GM18508 (cell line): ENCODE data around the gene ADRB2.
A peak's percentile ranks its signal among the peaks of the same experiment; 100 is the strongest.

Experiments used
- ATAC-seq: cut with Tn5 transposase; IDR thresholded peaks from one replicate; pipeline ENCODE4 v1.9.1; 2021; ENCODE audit warnings: moderate number of reproducible peaks; ENCODE audit not compliant: insufficient read depth, unreplicated experiment

Gene ADRB2

DNA sequence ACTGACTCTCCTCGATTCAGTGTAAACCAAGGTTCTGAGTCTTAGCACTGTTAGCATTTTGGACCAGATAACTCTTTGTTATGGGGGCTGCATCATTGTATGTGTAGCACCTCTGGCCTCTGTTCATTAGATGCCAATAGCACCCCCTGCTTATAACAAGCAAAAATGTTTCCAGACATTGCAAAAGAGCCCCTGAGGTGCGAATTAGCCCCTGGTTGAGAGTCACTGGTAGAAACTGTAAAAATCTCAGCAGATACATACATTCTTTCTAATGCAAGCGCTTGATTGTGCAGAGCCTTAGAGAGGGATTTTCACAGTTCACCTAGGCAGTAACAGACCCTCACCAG lies 2.8 kb downstream of the ADRB2 start:
- ATAC-seq, result no peak

- no peak for ATAC-seq
These were observed 3.3 kb downstream of the ADRB2 start for GRCh38 chr5:148829734-148830133.

- ATAC-seq, result no peak
These were observed 3.8 kb downstream of the ADRB2 start for GRCh38 chr5:148830211-148830610.

DNA sequence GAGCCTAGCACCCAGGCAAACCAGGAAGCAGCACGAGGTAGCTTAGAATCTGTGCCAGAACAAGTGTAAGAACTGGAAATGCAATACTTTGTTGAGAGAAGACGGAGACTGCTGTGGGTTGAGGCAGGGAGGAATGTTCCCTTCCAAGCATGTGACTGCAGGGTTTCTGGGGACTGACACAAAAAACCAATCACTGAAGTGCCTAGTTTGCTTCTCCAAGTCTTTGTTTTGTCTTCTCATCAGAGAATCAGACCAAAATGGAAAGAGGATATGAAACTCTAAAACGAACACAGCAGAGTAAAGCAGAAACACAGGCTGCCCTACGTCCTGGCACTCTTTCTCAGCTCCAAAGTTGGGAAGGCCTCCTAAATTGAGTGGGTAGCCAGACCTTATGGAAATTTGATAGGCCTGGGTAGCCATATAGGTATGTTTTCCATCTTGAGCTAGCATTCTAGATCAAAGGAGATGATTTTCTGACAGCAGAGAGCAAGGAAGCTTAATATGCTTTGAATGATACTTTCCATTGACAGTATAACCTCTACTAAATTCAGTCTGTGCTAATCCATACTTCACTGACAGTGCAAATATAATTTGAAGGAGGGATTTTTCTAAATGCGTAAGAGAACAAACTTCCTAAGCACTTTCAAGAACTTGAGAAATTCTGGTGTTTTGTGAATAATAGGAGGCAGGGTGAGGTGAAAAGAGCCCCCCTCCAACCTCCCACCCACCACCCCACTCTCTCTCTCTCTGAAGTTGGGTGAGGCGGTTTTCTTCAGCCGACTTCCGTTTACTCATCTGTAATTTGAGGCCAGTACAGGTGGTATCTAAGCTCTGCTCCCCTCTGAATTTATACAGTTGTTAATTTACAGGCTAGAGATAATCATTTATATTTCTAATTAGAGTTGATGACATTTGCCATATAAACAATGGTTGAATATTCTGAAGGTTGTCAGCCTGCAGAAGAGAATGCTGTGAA lies 5.5 kb downstream of the ADRB2 start:
- peak; percentile 76 for ATAC-seq

GRCh38 chr5:148833122-148833521 lies 6.7 kb downstream of the ADRB2 start:
- no peak for ATAC-seq

GRCh38 chr5:148833925-148834324 lies 7.5 kb downstream of the ADRB2 start:
- ATAC-seq, result no peak

DNA sequence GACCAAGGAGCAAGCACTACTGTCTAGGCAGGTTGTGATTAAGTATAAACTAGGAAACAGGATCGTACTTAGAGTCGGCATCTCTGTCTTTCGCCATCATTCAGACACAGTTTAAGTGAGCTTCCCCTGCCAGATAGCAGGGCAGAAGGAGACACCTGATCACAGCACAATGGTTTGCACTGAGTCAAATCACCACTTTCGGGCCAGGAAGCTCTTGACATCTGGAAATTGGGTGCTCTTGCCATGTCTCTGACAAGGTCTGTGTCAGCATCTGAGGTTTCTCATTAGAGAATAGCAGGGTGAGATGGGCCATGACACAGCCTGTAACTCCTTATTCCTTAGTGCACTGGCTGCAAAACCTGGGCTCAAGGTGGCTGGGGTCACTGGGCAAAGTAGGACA lies 8.3 kb downstream of the ADRB2 start:
- no peak for ATAC-seq

GRCh38 chr5:148836272-148837250 lies 10.2 kb downstream of the ADRB2 start:
- ATAC-seq, result no peak

GRCh38 chr5:148837383-148837782 lies 11.0 kb downstream of the ADRB2 start:
- no peak for ATAC-seq

DNA sequence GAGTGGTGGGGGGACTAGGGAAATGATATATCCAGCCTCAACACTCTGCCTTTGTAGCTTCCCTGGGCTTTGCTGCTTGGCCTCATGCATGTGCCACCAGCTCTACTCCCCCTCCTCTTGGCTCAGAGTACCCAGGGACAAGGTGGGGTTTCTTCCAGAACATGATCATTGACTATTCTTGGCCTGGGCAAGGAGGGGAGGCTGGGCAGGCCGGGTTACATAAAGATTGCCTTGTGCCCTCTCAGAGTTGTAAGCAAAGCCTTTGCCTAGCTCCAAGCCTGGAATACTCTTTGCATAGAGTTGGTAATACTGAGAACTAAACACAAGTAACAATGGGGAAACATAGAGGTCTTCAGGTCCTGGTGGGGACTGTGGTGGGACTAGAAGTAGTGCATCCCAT lies 11.9 kb downstream of the ADRB2 start:
- no peak for ATAC-seq

- ATAC-seq, result no peak
These were observed 13.5 kb downstream of the ADRB2 start for GRCh38 chr5:148839960-148840359.

DNA sequence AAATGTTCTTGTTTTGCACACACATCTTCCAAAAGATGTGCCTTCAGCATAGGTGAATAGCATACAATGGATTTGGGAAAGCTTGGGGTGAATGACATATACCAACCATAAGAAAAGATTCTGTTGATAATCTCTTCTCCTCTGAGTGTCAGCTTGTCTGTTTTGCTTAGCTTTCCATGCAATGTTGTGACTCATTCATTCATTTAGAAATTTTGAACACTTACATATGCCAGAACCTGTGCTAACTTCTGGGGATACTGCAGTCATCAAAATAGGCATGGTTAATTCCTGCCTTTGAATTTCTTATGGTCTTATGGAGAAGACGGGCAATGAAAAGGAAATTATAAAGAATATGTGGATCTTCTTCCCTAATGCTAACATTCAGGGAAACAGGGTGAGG lies 14.1 kb downstream of the ADRB2 start:
- ATAC-seq, result no peak

GRCh38 chr5:148841519-148841918 lies 15.1 kb downstream of the ADRB2 start:
- no peak for ATAC-seq

DNA sequence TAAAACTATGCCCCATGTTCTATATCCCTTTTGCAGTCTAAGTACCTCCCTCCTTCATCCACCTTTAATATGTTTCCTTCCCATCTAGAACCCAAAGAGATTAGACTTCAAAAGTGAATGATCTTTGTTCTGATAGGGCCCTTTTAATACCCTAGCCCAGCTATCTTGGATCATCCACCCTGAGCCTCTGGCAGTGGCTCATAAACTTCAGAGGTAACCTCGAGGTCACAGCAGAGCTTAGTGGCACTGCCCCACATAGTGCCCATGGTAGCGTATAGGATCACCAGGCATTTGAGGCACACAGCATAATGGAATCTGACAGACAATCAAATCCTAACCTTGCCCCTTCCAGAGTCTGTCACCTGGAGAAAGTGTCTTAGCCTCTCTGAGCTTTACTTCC lies 15.8 kb downstream of the ADRB2 start:
- no peak for ATAC-seq

GRCh38 chr5:148843510-148844318 lies 17.3 kb downstream of the ADRB2 start:
- no peak for ATAC-seq

GRCh38 chr5:148844433-148845280 lies 18.2 kb downstream of the ADRB2 start:
- no peak for ATAC-seq

GRCh38 chr5:148846930-148847329 lies 20.5 kb downstream of the ADRB2 start:
- no peak for ATAC-seq

- ATAC-seq, result no peak
These were observed 21.0 kb downstream of the ADRB2 start for GRCh38 chr5:148847456-148847855.

DNA sequence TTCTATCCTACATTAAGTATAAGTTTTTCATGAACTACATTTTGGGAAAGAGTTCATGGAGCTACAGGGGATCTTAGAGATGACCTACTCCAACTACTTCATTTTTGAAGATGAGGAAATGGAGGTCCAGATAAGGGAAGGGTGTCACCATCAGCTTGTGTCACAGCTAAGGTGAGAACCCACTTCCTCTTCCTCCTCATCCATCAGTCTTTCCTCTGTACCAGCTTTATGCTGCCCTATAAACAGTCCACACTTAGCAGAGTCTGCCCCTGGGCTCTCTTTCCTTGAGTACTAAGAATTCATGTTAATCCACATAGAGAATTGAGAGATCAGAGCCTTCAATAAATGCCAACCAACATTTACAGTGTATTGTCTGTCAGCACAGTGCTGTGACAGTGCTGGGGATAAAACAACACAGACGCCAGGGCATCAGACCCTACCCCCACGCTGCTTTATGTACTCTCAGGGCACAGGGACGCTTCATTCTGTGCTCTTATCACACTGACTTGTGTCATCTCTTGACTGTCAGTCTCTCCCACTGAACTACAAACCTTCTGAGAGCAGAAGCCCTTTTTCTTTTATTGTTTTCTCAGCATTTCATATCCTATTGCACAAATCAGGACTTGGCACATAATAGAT lies 22.1 kb downstream of the ADRB2 start:
- ATAC-seq, result no peak
